HAP-1 (cell line): ENCODE measurements around the gene FAM110D.

Experiments
- DNase-seq, 2 experiments: peaks; one replicate each; pipeline ENCODE4 v3.0.0-alpha.2; 2016 to 2020; ENCODE audit warnings: low spot score in 2 of 2
- H3K27me3 ChIP-seq: fragments of 250-450 bp; sonication (Bioruptor Pico); 2 replicates; pipeline ENCODE4 v1.5.1; 2020; ENCODE audit warnings: low read depth, mild to moderate bottlenecking, moderate library complexity
- H3K36me3 ChIP-seq: fragments of 250-450 bp; sonication (Bioruptor Pico); replicated peaks from 2 replicates; pipeline ENCODE4 v1.5.1; 2020; ENCODE audit warnings: mild to moderate bottlenecking
- H3K4me1 ChIP-seq: fragments of 250-450 bp; sonication (Bioruptor Pico); 2 replicates; pipeline ENCODE4 v1.5.1; 2020; ENCODE audit warnings: mild to moderate bottlenecking
- H3K4me3 ChIP-seq: fragments of 250-450 bp; sonication (Bioruptor Pico); 2 replicates; pipeline ENCODE4 v1.5.1; 2020; ENCODE audit warnings: mild to moderate bottlenecking, moderate library complexity
- H3K9me3 ChIP-seq: fragments of 250-450 bp; sonication (Bioruptor Pico); 2 replicates; pipeline ENCODE4 v1.5.1; 2020; ENCODE audit warnings: mild to moderate bottlenecking, moderate library complexity
- in situ Hi-C: fragments of 300-500 bp; cut with MboI; formaldehyde crosslinking; loops from 3 replicates; pipeline ENCODE4 v1.14.3; 2020; ENCODE audit warnings: low sequenced_read_pairs, inconsistent platforms, mixed read lengths

FAM110D gene

GRCh38 chr1:26197813-26198212 lies 38.9 kb downstream of the FAM110D start:
- Histone ChIP-seq H3K4me3 (no peak overlapping the region), H3K9me3 (no peaks in the 10 kb centered on the region), H3K4me1 (no peaks in the 10 kb centered on the region), H3K36me3 (no peaks in the 10 kb centered on the region), H3K27me3 (no peaks in the 10 kb centered on the region)
- in situ Hi-C loops, result no loop called here
- no peak for DNase-seq

DNA sequence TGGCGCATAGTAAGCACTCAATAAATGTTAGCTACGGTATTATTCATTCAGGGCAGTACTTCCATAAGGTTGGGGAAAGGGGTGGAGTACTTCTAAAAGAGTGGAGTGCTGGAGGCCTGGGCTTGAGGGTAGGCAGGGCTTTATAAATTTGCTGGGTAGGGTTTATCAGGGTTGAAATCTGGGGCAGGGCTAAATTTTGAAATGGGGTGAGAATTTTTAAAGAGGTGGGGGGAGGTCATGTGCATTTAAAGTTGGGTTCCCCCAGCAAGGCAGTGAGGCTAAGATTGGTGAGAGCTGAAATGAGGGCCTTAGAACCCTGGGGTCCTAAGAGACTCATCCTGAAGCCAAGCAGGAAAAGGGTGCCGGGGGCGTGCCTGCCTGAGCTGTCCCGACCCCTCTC lies 41.5 kb downstream of the FAM110D start:
- Histone ChIP-seq H3K4me1 (no peaks in the 10 kb centered on the region), H3K27me3 (no peaks in the 10 kb centered on the region), H3K36me3 (no peaks in the 10 kb centered on the region), H3K9me3 (no peaks in the 10 kb centered on the region), H3K4me3 (no peak overlapping the region)
- no peak for DNase-seq
- in situ Hi-C loops, result no loop called here

GRCh38 chr1:26203642-26204318 lies 44.9 kb downstream of the FAM110D start:
- no peaks in the 10 kb centered on the region for H3K4me1 ChIP-seq
- H3K9me3 ChIP-seq, result no peaks in the 10 kb centered on the region
- H3K27me3 ChIP-seq, result no peaks in the 10 kb centered on the region
- in situ Hi-C loops, result no loop called here
- no peak overlapping the region for H3K4me3 ChIP-seq
- DNase-seq, result no peak
- no peaks in the 10 kb centered on the region for H3K36me3 ChIP-seq

DNA sequence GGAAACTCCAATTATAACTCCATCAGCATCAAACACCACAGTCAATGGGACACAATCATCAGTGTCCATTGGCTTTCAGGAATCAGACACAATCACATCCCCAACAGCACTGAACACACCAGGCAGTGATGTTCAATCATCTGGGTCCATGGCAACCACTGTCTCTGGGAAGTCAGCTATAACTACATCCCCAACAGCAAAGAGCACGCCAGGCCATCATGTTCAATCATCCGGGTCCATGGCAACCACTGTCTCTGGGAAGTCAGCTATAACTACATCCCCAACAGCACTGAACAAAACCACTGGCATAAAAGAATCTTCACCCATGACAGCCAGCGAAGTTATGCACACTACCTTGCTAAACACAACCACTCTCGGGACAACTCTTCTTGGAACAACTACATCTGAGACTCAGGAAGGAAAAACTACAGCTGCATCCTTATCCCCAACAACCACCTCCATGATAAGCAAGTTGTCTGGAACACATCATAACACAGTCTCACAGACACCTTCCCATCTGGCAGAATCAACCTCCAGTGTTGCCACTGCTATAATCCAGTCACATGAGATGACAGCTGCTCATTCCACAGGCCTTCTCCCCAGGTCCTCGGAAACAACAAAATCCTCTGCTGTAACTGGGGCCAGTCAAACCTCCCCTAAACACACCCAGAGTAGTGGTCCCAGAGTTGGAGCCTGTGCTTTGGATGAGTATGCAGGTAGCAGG lies 51.4 kb downstream of the FAM110D start:
- DNase-seq, result no peak
- Histone ChIP-seq H3K9me3 (no peaks in the 10 kb centered on the region), H3K4me1 (no peaks in the 10 kb centered on the region), H3K27me3 (no peaks in the 10 kb centered on the region), H3K36me3 (no peaks in the 10 kb centered on the region), H3K4me3 (no peak overlapping the region)
- in situ Hi-C loops, result no loop called here

GRCh38 chr1:26212726-26213125 lies 53.8 kb downstream of the FAM110D start:
- no peaks in the 10 kb centered on the region for H3K36me3 ChIP-seq
- no peaks in the 10 kb centered on the region for H3K27me3 ChIP-seq
- in situ Hi-C loops, result no loop called here
- no peak for DNase-seq
- no peaks in the 10 kb centered on the region for H3K9me3 ChIP-seq
- no peak overlapping the region for H3K4me3 ChIP-seq
- peaks cover 9% of the 10 kb centered on the region for H3K4me1 ChIP-seq

DNA sequence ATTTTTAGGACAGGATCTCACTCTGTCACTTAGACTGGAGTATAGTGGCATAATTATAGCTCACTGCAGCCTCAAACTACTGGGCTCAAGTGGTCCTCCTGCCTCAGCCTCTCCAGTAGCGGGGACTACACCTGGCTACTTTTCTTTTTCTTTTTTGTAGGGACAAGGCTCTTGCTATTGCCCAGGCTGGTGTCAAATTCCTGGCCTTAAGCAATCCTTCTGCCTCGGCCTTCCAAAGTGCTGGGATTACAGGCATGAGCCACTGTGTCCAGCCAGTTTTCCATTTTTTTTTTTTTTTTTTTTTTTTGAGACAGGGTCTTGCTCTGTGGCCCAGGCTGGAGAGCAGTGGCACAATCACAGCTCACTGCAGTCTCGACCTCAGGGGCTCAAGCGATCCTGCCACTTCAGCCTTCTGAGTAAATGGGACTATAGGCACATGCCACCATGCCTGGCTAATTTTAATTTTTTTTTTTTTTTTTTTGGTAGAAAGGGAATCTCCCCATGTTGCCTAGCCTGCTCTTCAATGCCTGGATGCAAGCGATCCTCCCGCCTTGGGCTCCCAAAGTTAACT lies 54.5 kb downstream of the FAM110D start:
- H3K36me3 ChIP-seq, result no peaks in the 10 kb centered on the region
- no peaks in the 10 kb centered on the region for H3K9me3 ChIP-seq
- in situ Hi-C loops, result no loop called here
- no peak for DNase-seq
- no peak overlapping the region for H3K4me3 ChIP-seq
- peaks cover 9% of the 10 kb centered on the region for H3K4me1 ChIP-seq
- no peaks in the 10 kb centered on the region for H3K27me3 ChIP-seq
